Measurements from ENCODE around the gene GPR15LG. TPM values are rescaled to one million over a fixed set of nuclear protein-coding genes. Genes with fewer than 3 reads are reported as not detected.
A peak's percentile ranks its signal among the peaks of the same experiment; 100 is the strongest.
"Not testable (repeated sequence)": the region's sequence is repeated elsewhere in the genome, so short reads cannot be mapped to it uniquely, and the experiment has no call there.

GPR15LG gene
- polyA plus RNA-seq, 3 donors: 0.17 to 0.53 (median 0.40) TPM

DNA sequence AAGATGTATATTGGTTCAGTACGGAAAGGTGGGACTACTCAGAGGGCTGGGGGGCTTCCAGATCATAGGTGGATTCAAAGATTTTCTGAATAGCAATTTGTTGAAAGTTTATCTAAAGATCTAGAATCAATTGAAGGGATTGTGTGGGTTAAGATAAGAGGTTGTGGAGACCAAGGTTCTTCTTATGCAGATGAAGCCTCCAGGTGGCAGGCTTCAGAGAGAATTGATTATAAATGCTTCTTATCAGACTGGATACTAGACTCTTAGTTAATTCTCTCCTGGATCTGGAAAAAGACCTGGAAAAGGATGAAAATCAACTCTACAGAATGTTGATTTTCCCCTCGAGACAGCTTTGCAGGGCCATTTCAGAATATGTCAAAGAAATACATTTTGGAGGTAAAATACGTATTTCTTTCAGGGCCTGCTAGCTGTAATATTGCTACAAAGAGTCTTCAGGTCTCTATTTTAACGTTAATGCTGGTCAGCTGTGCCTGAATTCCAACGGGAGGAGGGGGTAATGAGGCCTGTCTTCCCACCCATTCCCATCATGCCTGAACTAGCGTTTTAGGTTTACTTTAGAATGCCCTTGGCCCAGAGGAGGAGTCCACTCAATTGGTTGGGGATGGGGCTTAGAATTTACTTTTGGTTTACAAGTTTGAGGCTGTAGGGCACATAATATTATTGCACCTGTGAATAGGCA, 12.8 kb upstream of the GPR15LG start:
- DNase-seq (ENCODE audit: extremely low read depth in 1 of 11, low read depth in 9 of 11, low spot score in 4 of 11): no peak

DNA sequence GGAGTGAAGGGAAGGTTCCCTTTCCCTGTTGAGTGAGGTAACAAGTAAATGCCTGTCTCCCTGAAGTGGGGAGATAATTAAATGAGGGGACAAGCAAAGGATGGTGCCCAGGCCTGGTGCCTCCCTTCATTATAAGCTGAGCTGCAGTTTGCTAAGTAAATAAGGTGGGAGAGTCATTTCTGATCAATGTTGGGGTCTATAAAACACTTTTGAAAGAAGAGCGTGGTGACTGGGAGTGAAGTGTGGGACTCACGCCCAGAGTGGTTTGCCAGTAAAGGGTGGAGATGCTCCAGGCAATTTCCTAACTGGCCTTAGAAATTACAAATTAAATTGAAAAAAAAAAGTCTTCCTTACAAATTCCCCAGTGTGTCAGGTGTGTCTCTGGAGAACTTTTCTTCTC, 9.6 kb upstream of the GPR15LG start:
- no peak for DNase-seq (ENCODE audit: extremely low read depth in 1 of 11, low read depth in 9 of 11, low spot score in 4 of 11)

DNA sequence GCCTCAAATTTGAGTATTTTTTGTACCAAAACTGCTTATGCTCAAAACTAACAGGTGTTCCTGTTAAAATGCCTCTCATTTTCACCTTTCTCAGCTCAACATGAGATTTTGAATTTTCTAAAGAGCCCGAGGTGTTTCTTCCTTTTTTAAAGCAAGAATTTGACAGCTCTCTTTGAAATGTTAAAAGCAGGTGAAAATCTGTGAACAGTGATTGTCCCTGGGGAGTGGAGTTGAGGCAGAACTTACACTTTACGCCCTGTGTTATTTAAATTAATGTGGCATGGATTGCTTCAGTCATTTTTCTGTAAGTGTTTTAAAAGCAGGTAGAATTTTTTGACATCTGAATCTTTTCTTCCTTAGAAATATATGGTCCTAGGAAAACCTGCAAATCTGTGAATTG, 9.2 kb upstream of the GPR15LG start:
- no peak for DNase-seq (ENCODE audit: extremely low read depth in 1 of 11, low read depth in 9 of 11, low spot score in 4 of 11)

DNA sequence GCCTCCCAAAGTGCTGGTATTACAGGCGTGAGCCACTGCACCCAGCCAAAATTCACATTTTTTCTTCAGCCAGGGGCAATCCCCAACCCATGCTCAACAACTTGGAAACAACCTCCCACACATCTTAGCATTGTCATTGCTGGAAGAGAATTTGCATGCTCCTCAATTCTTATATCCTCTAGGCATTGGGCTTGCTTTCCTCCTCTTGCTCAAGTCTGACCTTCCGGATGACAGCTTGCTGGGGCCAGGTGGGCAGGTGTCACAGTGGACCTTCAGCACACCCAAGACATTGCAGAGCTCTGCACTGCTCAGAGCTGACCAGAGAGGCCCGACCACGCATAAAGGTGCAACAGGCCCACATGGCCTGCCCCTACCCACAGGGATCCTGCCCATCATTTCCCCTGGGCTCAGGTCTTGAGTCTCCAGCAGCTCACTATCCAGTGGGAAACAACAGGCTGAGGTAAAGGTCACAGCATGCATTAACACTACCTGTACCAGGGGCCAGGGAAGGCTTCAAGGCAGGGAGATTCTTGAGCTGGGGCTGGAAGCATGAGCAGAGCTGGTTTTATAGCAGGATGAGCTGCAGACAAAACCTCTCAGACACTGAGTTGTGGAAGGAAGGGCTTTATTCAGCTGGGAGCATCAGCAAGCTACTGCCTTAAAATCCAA, 6.8 kb upstream of the GPR15LG start:
- no peak for DNase-seq (ENCODE audit: extremely low read depth in 1 of 11, low read depth in 9 of 11, low spot score in 4 of 11)

DNA sequence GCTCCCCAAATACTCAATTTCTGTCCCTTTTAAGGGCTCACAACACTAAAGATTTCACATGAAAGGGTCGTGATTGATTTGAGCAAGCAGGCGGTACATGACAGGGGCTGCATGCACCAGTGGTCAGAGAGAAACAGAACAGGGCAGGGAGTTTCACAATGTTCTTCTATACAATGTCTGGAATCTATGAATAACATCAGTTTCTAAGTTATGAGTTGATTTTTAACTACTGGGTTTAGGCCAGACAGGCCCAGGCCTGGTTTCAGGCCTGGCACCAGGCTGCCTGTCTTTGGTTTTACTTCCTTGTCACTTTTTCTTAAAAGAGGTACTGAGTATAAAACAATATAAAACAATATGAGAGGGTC, 6.3 kb upstream of the GPR15LG start:
- not testable (repeated sequence) for DNase-seq (ENCODE audit: extremely low read depth in 1 of 11, low read depth in 9 of 11, low spot score in 4 of 11)

DNA sequence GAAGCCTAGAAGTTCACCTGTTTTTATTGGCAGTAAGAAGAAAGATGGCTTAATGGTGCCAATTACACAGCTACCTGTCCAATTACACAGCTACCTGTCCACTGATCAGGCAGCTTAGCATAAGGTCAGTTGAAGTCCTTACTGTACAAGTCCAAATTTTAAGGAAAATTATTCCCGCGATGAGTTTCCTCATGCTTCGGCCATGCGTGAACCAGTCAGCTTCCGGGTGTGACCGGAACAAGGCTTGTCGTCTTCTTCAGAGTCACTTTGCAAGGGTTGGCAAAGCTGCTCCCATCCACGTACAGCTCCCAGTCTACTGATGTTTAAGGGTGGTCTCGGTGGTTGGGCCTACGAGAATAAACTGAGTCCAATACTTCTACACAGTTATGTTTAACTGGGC, 5.2 kb upstream of the GPR15LG start:
- not testable (repeated sequence) for DNase-seq (ENCODE audit: extremely low read depth in 1 of 11, low read depth in 9 of 11, low spot score in 4 of 11)

DNA sequence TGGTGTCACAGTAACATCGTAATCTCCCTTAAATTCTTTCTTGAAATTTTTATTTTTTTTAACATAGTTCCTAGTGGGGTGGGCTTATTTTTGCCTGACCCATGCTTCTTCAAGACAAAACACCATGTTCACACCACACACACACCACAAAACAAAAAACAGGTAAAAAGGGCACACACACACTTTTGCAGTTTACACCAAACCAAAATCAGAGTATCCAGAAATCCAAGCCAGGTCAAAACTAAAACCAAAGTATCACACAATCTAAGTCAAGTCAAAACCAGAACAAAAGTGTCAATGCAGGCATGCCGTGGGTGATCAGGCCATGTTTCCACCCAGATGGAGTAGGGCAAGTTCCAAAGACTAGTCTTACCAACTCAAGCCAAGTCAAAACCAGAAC, 2.4 kb upstream of the GPR15LG start:
- DNase-seq (ENCODE audit: extremely low read depth in 1 of 11, low read depth in 9 of 11, low spot score in 4 of 11): not testable (repeated sequence)

DNA sequence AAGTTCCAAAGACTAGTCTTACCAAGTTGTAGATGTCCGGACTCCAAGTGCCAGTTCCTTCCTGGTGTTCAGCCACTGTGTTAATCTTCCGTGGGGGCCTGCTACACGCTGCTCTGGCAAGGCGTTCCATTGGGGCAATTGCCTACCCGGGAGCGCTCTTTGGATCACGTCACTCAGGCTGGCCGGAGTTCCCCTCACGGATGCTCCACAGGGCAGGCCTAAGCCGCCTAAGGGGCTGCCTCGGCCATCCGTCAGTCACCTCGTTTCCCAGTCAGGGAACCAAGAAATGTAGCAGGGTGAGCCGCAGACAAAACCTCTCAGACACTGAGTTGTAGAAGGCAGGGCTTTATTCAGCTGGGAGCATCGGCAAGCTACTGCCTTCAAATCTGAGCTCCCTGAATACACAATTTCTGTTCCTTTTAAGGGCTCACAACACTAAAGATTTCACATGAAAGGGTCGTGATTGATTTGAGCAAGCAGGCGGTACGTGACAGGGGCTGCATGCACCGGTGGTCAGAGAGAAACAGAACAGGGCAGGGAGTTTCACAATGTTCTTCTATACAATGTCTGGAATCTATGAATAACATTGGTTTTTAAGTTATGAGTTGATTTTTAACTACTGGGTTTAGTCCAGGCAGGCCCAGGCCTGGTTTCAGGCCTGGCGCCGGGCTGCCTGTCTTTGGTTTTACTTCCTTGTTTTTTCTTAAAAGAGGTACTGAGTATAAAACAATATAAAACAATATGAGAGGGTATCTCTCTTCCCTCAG, 1.7 kb upstream of the GPR15LG start:
- DNase-seq (ENCODE audit: extremely low read depth in 1 of 11, low read depth in 9 of 11, low spot score in 4 of 11): not testable (repeated sequence)

DNA sequence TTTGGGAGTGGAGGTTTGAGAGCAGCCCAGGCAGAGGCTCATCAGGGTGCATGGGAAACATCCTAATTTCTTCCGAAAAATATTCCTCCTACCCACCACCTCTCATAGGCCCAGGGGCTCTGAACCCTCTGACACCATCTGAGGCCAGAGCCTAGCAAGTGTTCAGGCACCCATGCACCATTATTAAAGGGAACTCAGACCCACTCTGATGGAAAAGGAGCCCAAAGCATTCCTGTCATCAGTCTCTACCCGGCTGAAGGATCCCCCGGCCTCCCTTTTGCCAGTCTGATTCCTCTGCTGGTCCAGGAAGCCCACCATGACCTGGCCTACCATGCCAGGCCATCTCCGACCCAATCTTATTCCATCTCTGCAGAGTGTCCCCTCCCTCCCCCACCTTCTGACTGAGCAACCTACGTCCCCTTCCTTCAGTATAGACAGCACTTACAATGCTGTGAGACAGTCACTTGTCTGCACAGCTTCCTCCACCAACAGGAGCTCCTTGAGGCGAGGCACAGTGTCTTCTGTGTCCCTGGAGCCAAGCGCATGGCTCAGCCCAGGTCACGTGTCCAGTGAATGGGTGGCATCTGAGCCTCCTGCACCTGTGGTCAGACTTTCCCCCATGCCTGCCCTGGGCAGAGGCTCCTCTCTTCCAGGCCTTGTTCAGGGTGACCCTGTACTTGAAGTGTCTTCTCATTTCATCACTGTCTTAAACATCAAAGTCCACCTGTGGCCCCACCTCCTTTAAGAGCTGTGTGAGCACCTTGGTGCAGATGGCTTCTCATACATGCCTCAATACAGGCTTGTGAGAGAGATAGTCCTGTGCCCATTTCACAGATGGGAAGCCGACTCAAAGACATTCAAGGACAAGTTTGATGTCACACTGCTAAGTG, 889 bp upstream of the GPR15LG start:
- DNase-seq (ENCODE audit: extremely low read depth in 1 of 11, low read depth in 9 of 11, low spot score in 4 of 11): no peak

DNA sequence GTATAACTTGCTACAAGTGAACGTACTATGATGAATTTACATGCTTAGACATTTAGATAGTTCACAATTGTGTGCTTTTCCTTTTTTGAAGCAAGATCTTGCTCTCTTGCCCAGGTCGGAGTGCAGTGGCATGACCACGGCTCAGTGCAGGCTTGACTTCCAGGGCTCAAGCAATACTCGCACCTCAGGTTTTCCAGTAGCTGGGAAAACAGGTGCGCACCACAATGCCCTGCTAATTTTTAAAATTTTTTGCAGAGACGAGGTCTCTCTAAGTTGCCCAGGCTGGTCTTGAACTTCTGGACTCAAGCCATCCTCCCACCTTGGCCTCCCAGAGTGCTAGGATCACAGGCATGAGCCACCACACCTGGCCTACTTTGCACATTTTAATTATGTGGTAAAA, 1.8 kb downstream of the GPR15LG start:
- no peak for DNase-seq (ENCODE audit: extremely low read depth in 1 of 11, low read depth in 9 of 11, low spot score in 4 of 11)

DNA sequence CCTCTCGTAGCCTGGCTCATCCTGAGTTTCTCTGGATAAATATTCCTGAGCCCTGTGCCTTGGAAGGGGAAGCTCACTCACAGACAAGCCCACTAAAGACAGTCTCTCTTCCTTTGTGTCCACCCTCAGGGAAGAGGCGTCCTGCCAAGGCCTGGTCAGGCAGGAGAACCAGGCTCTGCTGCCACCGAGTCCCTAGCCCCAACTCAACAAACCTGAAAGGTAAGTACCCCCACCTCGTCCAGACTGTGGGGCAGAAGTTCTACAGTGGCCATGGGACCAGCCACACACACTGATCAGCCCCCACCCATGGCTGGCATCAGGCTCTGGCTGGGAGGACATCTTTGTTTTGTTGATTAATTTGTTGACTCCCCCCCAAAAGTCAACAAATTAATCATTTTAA, 2.8 kb downstream of the GPR15LG start:
- DNase-seq (ENCODE audit: extremely low read depth in 1 of 11, low read depth in 9 of 11, low spot score in 4 of 11): no peak

DNA sequence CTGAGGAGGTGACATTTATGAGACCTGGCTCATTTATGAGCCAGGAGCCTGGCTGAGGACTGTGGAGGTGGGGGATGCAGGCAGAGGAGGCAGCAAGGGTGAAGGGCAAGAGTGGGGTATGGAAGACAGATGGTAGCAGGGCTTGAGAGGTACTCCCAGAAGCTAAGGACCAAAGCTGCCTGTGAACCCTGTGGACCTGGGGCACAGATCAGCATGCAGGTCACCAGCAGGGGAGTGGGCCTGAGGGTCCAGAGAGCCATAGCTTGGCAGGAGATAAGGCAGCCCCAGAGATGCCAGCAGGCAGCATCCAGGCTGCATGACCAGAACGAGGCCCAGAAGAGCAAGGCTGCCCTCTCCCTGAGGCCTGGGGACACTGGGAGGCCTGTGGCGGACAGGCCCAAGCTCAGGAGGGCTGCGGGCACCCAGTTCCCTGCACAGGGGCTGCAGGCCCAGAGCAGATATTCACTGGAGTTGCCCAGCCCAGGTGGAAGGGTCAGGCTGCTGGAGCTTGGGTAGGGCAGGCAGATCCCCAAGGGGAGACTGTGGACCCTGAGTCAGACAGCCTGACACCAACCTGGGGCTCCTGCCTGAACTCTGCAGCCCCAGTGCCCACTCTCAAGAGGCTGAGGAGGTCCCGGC, 3.4 kb downstream of the GPR15LG start:
- no peak for DNase-seq (ENCODE audit: extremely low read depth in 1 of 11, low read depth in 9 of 11, low spot score in 4 of 11)

DNA sequence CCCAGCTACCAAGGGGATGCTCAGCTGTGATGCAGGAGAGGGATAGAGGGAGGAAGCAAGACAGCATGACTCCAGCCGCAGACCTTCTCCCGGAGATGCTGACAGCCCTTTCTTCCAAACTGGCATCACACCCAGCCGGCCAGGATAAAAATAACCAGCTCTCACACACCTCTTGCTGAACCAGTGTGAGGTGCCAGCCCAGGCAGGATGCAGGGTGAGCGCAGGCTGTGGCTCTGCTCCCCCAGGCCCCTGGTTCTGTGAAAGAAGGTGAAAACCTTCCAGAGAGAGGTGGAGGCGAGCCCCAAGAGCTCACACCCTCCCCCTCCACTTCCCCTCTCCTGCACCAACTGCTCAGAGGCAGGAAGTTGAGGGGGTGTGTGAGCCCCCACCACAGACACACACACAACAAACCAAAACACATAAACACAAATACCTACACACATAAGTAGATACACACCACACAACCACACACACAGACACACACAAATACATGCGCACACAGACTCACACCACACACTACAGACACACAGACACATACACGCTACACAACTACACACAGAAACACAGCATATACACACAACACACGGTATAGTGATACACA, 4.0 kb downstream of the GPR15LG start:
- no peak for DNase-seq (ENCODE audit: extremely low read depth in 1 of 11, low read depth in 9 of 11, low spot score in 4 of 11)

DNA sequence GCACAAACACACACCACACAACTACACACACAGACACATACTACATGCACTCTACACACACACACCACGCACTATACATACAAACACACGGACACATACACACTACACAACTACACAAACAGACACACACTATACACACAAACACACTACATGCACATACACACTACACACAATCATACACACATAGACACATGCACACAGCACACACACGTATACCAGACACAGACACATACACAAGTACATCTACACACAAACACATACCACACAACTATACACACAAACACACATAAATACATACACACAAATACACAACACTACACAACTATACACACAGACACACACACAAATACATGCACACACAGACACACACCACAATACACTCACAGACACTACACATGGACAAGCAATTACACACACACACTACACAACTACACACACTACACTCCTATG, 4.6 kb downstream of the GPR15LG start:
- no peak for DNase-seq (ENCODE audit: extremely low read depth in 1 of 11, low read depth in 9 of 11, low spot score in 4 of 11)

DNA sequence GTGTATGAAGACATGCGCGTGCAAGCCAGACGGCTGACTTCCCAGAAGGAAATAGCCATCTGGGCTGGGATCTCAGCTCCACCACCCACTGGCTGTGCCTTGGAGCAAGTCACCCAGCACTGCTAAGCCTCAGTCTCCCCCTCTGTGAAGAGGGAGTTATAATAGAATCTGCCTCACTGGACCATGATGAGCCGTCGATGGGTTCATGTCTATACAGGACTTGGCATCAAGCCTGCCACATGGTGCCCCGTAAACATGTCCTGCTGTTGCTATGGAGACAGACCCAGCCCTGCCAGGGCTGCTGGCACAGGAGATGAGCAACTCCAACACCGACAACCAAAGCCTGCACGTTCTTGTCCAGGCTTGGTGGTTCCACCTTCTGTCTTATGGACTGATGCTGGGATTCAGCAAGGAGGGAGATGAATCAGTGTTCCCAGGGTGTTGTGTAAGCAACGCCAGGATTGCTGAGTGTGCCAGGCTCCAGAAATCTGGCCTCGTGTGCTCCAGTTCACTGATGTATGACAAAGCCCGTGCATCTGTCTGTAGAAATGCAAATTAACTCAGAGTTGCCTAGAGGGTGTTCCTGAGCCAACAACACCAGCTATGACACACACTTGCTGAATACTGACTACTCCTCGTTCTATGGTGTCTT, 5.6 kb downstream of the GPR15LG start:
- peak in 7 of 11 donors; percentile 10 to 45 (median 24) for DNase-seq (ENCODE audit: extremely low read depth in 1 of 11, low read depth in 9 of 11, low spot score in 4 of 11)

DNA sequence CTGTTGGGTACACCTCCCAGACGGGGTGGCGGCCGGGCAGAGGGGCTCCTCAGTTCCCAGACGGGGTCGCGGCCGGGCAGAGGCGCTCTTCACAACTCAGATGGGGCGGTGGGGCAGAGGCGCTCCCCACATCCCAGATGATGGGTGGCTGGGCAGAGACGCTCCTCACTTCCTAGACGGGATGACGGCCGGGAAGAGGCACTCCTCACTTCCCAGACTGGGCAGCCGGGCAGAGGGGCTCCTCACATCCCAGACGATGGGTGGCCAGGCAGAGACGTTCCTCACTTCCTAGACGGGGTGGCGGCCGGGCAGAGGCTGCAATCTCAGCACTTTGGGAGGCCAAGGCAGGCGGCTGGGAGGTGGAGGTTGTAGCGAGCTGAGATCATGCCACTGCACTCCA, 6.8 kb downstream of the GPR15LG start:
- not testable (repeated sequence) for DNase-seq (ENCODE audit: extremely low read depth in 1 of 11, low read depth in 9 of 11, low spot score in 4 of 11)

DNA sequence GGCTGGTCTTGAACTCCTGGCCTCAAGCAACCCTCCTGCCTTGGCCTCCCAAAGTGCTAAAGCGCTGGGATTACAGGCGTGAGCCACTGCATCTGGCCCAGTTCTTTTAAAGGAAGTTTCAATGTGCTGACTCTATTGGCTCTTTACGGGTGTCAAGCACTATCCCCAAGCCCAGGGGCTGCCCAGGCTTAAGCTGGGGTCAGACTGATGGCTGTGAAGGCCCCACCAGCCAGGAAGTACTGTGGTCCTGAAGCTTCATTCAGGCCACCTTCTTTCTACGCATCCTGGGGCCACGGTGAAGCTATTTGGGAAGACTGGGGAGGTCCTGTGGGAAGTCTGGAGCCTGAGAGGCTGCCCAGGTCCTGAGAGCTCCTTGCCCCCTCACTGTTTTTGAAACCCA, 8.0 kb downstream of the GPR15LG start:
- no peak for DNase-seq (ENCODE audit: extremely low read depth in 1 of 11, low read depth in 9 of 11, low spot score in 4 of 11)

DNA sequence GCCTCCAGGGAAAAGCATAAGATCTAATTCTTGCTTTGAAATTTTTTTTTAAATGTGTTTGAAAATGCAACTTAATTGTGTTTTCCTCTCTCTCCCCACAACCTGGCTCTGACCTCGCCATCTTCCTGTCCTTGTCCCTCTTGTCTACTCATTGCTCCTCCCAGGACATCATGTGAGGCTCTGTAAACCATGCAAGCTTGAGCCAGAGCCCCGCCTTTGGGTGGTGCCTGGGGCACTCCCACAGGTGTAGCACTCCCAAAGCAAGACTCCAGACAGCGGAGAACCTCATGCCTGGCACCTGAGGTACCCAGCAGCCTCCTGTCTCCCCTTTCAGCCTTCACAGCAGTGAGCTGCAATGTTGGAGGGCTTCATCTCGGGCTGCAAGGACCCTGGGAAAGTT, 10.9 kb downstream of the GPR15LG start:
- no peak for DNase-seq (ENCODE audit: extremely low read depth in 1 of 11, low read depth in 9 of 11, low spot score in 4 of 11)
